GM19467 (cell line): ENCODE measurements around the gene GTF2H2C_2.
A peak's percentile ranks its signal among the peaks of the same experiment; 100 is the strongest.
"Not testable (repeated sequence)": the region's sequence is repeated elsewhere in the genome, so short reads cannot be mapped to it uniquely, and the experiment has no call there.

Experiments used
- ATAC-seq: cut with Tn5 transposase; IDR thresholded peaks from one replicate; pipeline ENCODE4 v1.9.1; 2021; ENCODE audit warnings: mild to moderate bottlenecking, moderate library complexity; ENCODE audit not compliant: unreplicated experiment

The GTF2H2C_2 gene

DNA sequence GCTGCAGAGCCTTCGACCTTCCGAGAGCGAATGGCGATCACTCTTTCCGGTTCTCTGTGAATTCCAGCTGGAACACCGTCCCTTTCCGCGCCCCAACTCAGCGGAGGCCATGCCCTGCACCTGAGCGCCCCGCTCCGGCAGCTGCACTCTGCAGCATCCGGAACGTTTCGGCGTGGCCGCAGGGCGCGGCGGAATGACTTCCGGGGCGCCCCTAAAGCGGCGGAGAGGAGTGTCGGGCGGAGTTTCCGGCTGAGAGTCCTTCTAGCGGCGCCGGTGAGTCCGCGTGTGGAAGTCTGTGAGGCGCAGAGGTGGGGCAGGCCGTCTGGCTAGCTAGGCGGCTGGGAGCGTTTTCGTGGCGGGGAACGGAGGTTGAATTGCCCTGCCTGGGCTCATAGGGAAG lies at the start of gene GTF2H2C_2:
TSS of gene GTF2H2C_2 (plus strand) at position 252 of the 400 bp plus-strand sequence.
- ATAC-seq: peak; percentile 97

DNA sequence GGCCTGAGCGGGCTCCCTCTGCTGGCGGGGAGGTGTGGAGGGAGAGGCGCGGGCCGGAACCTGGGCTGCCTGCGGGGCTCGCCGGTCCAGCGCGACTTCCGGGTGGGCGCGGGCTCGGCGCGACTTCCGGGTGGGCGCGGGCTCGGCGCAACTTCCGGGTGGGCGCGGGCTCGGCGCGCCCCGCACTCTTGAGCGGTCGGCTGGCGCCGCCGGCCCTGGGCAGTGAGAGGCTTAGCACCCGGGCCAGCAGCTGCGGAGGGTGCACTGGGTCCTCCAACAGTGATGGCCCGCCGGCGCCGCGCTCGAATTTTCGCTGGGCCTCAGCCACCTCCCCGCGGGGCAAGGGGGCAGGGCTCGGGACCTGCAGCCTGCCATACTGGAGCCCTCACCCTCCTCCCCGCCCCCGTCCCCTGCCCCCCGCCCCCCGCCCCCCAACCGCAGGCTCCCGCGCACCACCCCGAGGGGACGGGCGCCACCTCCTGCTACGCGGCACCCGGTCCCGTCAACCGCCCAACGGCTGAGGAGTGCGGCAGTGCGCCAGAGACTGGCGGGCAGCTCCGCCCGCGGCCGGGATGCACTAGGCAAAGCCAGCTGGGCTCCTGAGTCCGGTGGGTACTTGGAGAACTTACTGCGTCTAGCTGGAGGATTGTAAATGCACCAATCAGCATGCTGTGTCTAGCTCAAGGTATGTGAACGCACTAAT lies 14.0 kb upstream of the GTF2H2C_2 start:
- not testable (repeated sequence) for ATAC-seq

DNA sequence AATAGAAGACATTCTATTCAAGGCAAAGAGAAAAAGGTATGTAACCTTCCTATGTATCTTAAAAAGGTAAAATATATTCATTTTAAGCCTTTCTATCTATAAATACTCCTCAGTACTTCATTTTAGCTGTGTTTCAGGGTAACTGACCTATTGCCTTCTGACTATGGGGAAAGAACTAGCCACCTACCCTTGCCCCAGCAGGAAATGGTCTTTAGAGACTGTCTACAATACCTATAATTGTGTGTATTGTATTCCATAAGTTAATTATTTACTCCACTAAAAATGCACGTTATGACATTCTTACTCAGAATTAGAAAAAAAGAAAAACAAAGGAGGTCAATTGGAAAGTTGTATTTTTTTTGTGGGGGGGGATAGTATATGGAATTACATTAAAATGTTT lies 6.2 kb downstream of the GTF2H2C_2 start:
- not testable (repeated sequence) for ATAC-seq

DNA sequence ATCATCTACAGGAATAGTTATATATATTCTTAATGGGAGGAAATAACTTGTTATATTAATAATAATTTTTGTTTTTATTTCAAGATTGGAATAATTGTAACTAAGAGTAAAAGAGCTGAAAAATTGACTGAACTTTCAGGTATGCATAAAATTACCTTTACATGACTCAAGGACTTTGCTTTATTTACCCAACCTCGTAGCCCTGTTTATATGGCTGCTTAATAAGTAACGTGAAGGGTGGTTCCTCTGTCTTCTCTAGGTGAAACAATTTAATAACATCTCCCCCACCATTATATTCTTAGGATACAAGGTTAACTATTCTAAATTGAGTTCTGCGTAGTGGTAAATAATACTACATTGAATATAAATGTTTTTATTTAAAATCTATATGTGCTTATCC lies 8.0 kb downstream of the GTF2H2C_2 start:
- ATAC-seq: not testable (repeated sequence)

DNA sequence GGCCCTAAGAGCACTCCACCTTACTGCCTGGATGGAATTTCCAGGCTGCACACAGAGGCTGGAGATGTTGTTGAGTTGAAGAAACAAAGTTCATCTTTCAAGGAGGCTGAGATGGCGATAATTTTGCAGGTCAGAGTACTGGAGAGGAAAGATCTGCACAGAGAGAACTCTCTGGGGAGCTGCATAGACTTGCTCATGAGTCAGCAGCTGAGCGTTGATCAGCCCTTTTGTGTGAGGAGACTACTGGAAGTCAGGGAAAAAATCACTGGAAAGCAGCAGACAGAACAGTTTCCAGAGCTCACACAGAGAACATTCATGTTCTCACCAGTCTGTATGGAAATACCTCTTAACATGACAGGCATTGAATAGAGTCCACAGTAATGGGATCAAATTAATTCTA lies 23.4 kb downstream of the GTF2H2C_2 start:
- not testable (repeated sequence) for ATAC-seq

DNA sequence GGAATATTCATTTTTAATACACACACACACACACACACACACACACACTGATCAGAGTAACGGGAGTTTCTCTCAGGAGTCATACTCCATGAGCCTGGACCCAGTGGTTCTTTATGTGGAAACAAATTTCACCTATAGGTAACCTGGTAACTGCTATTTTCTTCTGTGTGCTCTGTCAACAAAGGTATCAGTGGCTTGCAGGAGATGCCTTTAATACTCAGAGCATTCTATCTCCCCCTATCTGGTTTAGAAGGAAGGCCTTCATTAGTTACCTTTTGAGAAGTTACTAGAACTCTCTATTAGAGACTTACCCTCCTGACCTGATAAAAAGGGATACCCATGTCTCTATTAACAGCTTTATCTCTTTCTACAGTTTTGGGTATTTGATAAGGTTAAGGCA lies 34.4 kb downstream of the GTF2H2C_2 start:
- ATAC-seq: not testable (repeated sequence)

DNA sequence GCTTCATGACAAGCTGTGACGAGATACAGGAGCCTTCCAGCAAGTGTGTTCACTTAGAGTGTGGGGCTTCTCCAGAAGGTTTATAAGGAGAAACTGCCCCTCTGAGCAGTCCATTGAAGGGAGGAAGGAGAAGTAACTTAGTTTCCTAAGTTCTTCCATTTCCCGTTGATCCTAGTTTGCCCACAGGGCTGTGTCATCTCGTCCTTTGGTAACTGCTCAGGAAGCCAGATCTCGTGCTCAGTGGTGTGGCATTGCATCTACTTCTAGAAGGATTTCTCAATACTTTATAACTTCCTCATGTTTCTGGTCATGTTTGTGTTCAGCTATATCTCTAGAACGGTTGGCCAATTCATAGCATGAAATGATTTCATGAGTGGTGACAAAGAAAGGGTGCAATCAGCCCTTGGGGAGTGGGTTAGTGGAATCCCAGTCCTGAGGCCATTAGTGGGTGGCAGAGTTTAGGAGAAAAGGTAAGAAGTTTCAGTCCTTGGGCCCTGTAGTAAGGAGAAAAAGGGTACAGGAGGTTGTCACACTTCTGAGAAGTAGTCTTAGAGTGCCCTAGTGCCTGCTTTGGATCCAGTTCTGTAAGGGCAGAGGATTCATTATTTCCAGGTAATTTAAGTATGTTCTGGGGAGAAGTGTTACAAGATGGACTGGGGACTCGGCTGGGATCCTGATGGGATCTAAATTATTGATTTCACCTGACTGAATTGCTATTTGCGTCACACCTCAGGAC lies 36.2 kb downstream of the GTF2H2C_2 start:
- ATAC-seq: not testable (repeated sequence)

DNA sequence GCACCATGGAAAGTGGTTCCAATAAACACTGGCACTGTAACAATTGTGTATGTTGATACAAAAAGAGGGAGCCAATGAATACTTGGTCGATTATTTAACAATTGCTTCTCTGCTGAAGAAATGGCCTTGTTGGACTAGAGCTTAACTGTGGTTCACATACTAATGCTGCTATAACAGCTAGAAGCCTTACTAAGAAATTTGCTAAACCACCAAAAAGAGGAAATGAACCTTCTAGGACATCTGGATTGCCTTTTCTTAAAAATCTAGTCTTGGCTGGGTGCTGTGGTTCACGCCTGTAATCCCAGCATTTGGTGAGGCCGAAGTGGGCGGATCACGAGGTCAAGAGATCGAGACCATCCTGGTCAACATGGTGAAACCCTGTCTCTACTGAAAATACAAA lies 41.9 kb downstream of the GTF2H2C_2 start:
- ATAC-seq: peak; percentile 53

DNA sequence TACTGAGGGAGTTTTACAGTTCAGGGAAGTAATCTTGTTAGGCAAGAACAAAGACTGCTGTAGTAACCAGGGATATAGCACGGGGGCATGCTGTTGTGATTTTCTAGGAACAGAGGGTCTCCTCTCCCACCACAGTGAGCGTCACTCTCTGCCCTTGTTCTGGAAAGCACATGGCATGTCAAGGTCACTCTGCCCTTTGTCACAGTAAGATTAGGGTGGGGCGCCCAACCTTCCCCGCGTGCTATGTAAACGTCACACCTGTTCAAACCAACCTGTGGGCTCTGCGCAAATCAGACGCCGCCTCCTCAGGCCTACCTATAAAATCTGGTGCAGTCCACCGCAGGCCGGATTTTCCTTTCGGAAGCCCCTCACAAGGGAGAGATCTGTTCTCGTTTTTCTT lies 44.0 kb downstream of the GTF2H2C_2 start:
- not testable (repeated sequence) for ATAC-seq

DNA sequence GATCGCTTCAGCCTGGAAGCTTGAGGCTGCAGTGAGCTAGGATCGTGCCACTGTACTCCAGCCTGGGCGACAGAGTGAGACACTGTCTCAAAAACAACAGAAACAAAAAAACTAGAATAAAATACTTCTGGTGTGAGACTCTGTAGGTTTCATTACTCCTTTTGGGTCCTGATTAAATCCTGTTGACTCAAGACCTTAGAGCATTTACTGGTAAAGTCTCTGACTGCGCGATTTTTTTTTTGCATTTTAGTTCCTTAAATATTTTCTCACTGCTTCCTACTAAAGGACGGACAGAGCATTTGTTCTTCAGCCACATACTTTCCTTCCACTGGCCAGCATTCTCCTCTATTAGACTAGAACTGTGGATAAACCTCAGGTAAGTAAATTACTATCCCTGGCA lies 46.8 kb downstream of the GTF2H2C_2 start:
- ATAC-seq: not testable (repeated sequence)

DNA sequence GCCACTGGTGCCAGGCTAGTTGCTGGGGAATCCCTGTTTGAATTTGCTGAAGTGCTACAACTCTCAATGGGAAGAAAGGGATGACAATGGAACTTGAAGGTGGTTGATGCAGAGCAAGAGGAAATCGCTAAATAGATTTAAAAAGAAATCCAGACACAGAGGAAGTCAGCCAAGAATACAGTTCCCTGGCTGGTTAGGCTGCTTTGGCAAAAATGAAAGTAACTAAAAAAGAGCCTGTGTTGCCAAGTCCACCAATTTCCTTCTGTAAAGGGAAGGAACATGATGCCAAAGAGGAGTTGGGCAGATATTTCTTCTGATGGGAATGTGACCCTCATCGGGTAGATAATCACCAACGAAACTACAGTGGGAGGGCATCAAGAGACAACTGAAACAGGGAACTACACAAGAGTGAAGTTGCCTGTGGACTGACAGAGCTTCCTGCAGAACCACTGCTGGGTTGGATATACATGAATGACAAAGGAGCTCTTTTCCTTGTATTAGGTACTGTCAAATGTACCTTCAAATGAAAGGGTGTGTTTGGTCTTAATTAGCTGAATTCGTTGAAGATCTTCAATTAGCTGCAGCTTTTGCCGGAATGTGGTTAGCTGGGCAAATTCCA lies 49.0 kb downstream of the GTF2H2C_2 start:
- ATAC-seq: not testable (repeated sequence)

DNA sequence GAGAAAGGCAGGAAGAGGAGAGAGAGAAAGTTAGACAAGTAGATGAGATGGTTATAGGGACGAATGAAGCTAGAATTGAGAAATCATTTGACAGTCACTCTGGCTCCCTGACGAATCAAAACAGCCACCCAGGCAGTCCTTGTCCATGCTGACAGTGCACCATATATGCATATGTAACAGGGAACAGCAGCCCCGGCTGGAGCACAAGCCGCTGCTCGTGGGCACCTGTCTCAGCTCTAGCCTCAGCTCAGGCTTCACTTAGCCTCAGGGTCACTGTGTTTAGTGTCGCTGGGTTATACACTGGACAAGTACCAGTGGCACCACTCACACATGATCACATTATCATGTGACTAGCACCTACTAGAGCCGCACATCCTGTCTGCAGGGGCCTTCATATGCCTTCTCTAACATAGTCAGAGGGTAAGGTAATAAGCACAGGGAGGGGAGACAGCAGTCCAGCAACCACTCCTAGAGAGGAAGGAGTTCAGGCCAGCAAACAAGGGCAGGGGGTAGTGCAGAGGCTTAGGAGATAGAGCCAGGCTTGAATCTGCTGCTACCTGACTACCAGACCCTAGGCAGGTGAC lies 54.9 kb downstream of the GTF2H2C_2 start:
- not testable (repeated sequence) for ATAC-seq
